Testis (tissue), 2 donors: ENCODE data around the gene KIAA1671.

ENCODE experiments used
- POLR2A ChIP-seq: fragments of 450-650 bp; IDR thresholded peaks from one replicate; pipeline ENCODE4 v1.6.1; 2017; ENCODE audit warnings: antibody characterized with exemption, mild to moderate bottlenecking, moderate library complexity
- TF ChIP-seq, protein P1 (sequence below), 3 experiments: fragments of 450-650 bp in 2 of 3; fragments of 200-600 bp in 1 of 3; sonication (generic) in 1 of 3; IDR thresholded peaks; one replicate each; pipeline ENCODE4 v1.5.1; 2016 to 2019; ENCODE audit warnings: antibody characterized with exemption in 3 of 3, mild to moderate bottlenecking in 2 of 3, moderate library complexity in 1 of 3

- TF ChIP-seq, protein P1, sequence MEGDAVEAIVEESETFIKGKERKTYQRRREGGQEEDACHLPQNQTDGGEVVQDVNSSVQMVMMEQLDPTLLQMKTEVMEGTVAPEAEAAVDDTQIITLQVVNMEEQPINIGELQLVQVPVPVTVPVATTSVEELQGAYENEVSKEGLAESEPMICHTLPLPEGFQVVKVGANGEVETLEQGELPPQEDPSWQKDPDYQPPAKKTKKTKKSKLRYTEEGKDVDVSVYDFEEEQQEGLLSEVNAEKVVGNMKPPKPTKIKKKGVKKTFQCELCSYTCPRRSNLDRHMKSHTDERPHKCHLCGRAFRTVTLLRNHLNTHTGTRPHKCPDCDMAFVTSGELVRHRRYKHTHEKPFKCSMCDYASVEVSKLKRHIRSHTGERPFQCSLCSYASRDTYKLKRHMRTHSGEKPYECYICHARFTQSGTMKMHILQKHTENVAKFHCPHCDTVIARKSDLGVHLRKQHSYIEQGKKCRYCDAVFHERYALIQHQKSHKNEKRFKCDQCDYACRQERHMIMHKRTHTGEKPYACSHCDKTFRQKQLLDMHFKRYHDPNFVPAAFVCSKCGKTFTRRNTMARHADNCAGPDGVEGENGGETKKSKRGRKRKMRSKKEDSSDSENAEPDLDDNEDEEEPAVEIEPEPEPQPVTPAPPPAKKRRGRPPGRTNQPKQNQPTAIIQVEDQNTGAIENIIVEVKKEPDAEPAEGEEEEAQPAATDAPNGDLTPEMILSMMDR (IDR thresholded peaks at IDR 0.05): peak; percentile 91 to 95 (median 94)
- no peak for TF ChIP-seq POLR2A
Measured at GRCh38 chr22:24951942-24952836, at the start of gene KIAA1671.
